Esophagus squamous epithelium (tissue), 5 donors: ENCODE data around the gene UBE2M. TPM values are rescaled to one million over a fixed set of nuclear protein-coding genes. Genes with fewer than 3 reads are reported as not detected.

ENCODE experiments used
- DNase-seq: peaks from one replicate; lab custom pipeline; 2025; lab: John Stamatoyannopoulos, UW
- H3K27ac ChIP-seq, 4 donors: fragments of 200-600 bp; sonication (generic); one replicate each; pipeline ENCODE4 v1.5.1; 2016 to 2019; ENCODE audit warnings: mild to moderate bottlenecking in 1 of 4
- H3K27me3 ChIP-seq, 4 donors: fragments of 200-600 bp; sonication (generic); 1 replicate in 3 of 4; 2 replicates in 1 of 4; pipeline versions ENCODE4 v1.5.1 to v1.6.0; 2017 to 2021; ENCODE audit warnings: antibody characterized with exemption in 1 of 4
- H3K36me3 ChIP-seq, 3 donors: fragments of 200-600 bp; sonication (generic); one replicate each; pipeline ENCODE4 v1.5.1; 2016 to 2019
- H3K4me1 ChIP-seq, 3 donors: fragments of 200-600 bp; sonication (generic); one replicate each; pipeline ENCODE4 v1.5.1; 2017 to 2019
- H3K4me3 ChIP-seq, 4 donors: fragments of 200-600 bp; sonication (generic); 1 replicate in 3 of 4; 2 replicates in 1 of 4; pipeline ENCODE4 v1.5.1; 2016 to 2019; ENCODE audit warnings: mild to moderate bottlenecking in 2 of 4, moderate library complexity in 1 of 4
- H3K9me3 ChIP-seq, 3 donors: fragments of 200-600 bp; sonication (generic); one replicate each; pipeline ENCODE4 v1.5.1; 2016 to 2019
- CTCF ChIP-seq, 6 experiments: fragments of 450-650 bp in 4 of 6; fragments of 200-600 bp in 2 of 6; sonication (generic) in 2 of 6; IDR thresholded peaks; one replicate each; pipeline ENCODE4 v1.5.1; 2016 to 2019; ENCODE audit warnings: antibody characterized with exemption in 6 of 6, mild to moderate bottlenecking in 4 of 6, moderate library complexity in 4 of 6
- POLR2A ChIP-seq, 4 donors: fragments of 450-650 bp; IDR thresholded peaks; one replicate each; pipeline ENCODE4 v1.6.1; 2017; ENCODE audit warnings: antibody characterized with exemption in 4 of 4, mild to moderate bottlenecking in 4 of 4, moderate library complexity in 3 of 4
- WGBS, 2 donors: methylation state at CpG; one replicate each; pipeline ENCODE4 v1.1.5; 2018; 5-methylcytosine and 5-hydroxymethylcytosine counted together
- intact Hi-C: fragments of 100-400 bp; cut with DNase I; formaldehyde crosslinking; loops from one replicate; pipeline ENCODE4 v1.15.0; 2022
- total RNA-seq, 4 donors: library from RNA; depleted of rRNA; stranded (reverse); fragments of >200 nt; gene quantifications; one replicate each; pipeline ENCODE4 v1.1.0, GENCODE V29; 2016
- donor health status: DM: yes; HTN: yes; CAD: no.

UBE2M gene
- total RNA-seq, 4 donors from 2014 or later, result 22.0 to 37.4 (median 24.7) TPM

GRCh38 chr19:58535857-58536256, 22.6 kb downstream of the UBE2M start:
- Histone ChIP-seq H3K4me1 (peaks cover 7 to 15% (median 10%) of the 10 kb centered on the region in 3 donors), H3K27me3 (peaks cover 0 to 41% (median 0%) of the 10 kb centered on the region in 4 donors), H3K4me3 (no peak overlapping the region), H3K27ac (no peak overlapping the region), H3K36me3 (no peaks in the 10 kb centered on the region), H3K9me3 (no peaks in the 10 kb centered on the region)
- 71 to 80% methylated on average over 1 to 3 of the region's 3 CpGs for whole genome bisulfite sequencing, 2 donors
- no peak for DNase-seq
- no peak for TF ChIP-seq POLR2A (IDR thresholded peaks at IDR 0.05)
- TF ChIP-seq CTCF (IDR thresholded peaks at IDR 0.05), result no peak
- intact Hi-C loops, result no loop called here

GRCh38 chr19:58531034-58531840, 27.2 kb downstream of the UBE2M start:
- no peaks in the 10 kb centered on the region for H3K9me3 ChIP-seq
- no peak overlapping the region for H3K4me3 ChIP-seq
- WGBS, 2 donors, result 67 to 68% methylated on average over 10 of the region's 10 CpGs
- H3K27ac ChIP-seq, result no peak overlapping the region
- no peak for DNase-seq
- TF ChIP-seq POLR2A (IDR thresholded peaks at IDR 0.05) (no peak), CTCF (IDR thresholded peaks at IDR 0.05) (no peak)
- intact Hi-C loops, result no loop called here
- no peaks in the 10 kb centered on the region for H3K36me3 ChIP-seq
- peaks cover 0 to 9% (median 0%) of the 10 kb centered on the region in 4 donors for H3K27me3 ChIP-seq
- no peaks in the 10 kb centered on the region for H3K4me1 ChIP-seq

GRCh38 chr19:58529405-58529804, 29.0 kb downstream of the UBE2M start:
- Histone ChIP-seq H3K27ac (no peak overlapping the region), H3K4me3 (no peak overlapping the region), H3K27me3 (peaks cover 0 to 9% (median 0%) of the 10 kb centered on the region in 4 donors), H3K9me3 (no peaks in the 10 kb centered on the region), H3K4me1 (no peaks in the 10 kb centered on the region), H3K36me3 (no peaks in the 10 kb centered on the region)
- TF ChIP-seq POLR2A (IDR thresholded peaks at IDR 0.05) (no peak), CTCF (IDR thresholded peaks at IDR 0.05) (no peak)
- no peak for DNase-seq
- 70 to 76% methylated on average over 3 of the region's 3 CpGs for WGBS, 2 donors
- intact Hi-C loops, result no loop called here

- Histone ChIP-seq H3K4me1 (peaks cover 17 to 22% (median 18%) of the 10 kb centered on the region in 3 donors), H3K27ac (no peak overlapping the region), H3K27me3 (no peaks in the 10 kb centered on the region), H3K36me3 (no peaks in the 10 kb centered on the region), H3K4me3 (no peak overlapping the region), H3K9me3 (no peaks in the 10 kb centered on the region)
- no peak for DNase-seq
- intact Hi-C loops, result no loop called here
- TF ChIP-seq POLR2A (IDR thresholded peaks at IDR 0.05), result no peak
- TF ChIP-seq CTCF (IDR thresholded peaks at IDR 0.05), result no peak
- WGBS, 2 donors, result 64 to 82% methylated on average over 3 of the region's 3 CpGs
Observed at GRCh38 chr19:58522709-58523108, 35.7 kb downstream of the UBE2M start.

- H3K27ac ChIP-seq, result no peak overlapping the region
- H3K4me1 ChIP-seq, result peaks cover 20 to 32% (median 23%) of the 10 kb centered on the region in 3 donors
- intact Hi-C loops, result no loop called here
- DNase-seq, result no peak
- WGBS, 2 donors, result 74 to 77% methylated on average over 3 to 4 of the region's 4 CpGs
- H3K9me3 ChIP-seq, result no peaks in the 10 kb centered on the region
- TF ChIP-seq CTCF (IDR thresholded peaks at IDR 0.05) (no peak), POLR2A (IDR thresholded peaks at IDR 0.05) (no peak)
- H3K36me3 ChIP-seq, result peaks cover 0 to 10% (median 6%) of the 10 kb centered on the region in 3 donors
- no peaks in the 10 kb centered on the region for H3K27me3 ChIP-seq
- no peak overlapping the region for H3K4me3 ChIP-seq
Observed at GRCh38 chr19:58521651-58522050, 36.8 kb downstream of the UBE2M start.
